GM18519 (cell line): Measurements from ENCODE around the gene OSBPL6.

Source experiments
- ATAC-seq: cut with Tn5 transposase; IDR thresholded peaks from one replicate; pipeline ENCODE4 v1.9.1; 2021; ENCODE audit warnings: mild to moderate bottlenecking, moderate library complexity; ENCODE audit not compliant: unreplicated experiment, low FRiP score

OSBPL6 gene

GRCh38 chr2:178237488-178238153 is 43.3 kb downstream of the OSBPL6 start:
- ATAC-seq, result no peak

- ATAC-seq, result no peak
These were observed 43.8 kb downstream of the OSBPL6 start for GRCh38 chr2:178238154-178238521.

- no peak for ATAC-seq
These were observed 44.4 kb downstream of the OSBPL6 start for GRCh38 chr2:178238750-178239149.

- ATAC-seq, result no peak
These were observed 47.7 kb downstream of the OSBPL6 start for GRCh38 chr2:178241844-178242551.

GRCh38 chr2:178242552-178242883 is 48.2 kb downstream of the OSBPL6 start:
- ATAC-seq, result no peak

- no peak for ATAC-seq
These were observed 49.6 kb downstream of the OSBPL6 start for GRCh38 chr2:178243961-178244360.

GRCh38 chr2:178244777-178245176 is 50.5 kb downstream of the OSBPL6 start:
- ATAC-seq, result no peak

GRCh38 chr2:178246696-178247095 is 52.4 kb downstream of the OSBPL6 start:
- ATAC-seq, result no peak

GRCh38 chr2:178247250-178247649 is 52.9 kb downstream of the OSBPL6 start:
- ATAC-seq, result no peak

GRCh38 chr2:178250429-178250828 is 56.1 kb downstream of the OSBPL6 start:
- no peak for ATAC-seq

- no peak for ATAC-seq
These were observed 57.0 kb downstream of the OSBPL6 start for GRCh38 chr2:178251151-178251955.

- ATAC-seq, result no peak
These were observed 62.2 kb downstream of the OSBPL6 start for GRCh38 chr2:178256382-178257042.

GRCh38 chr2:178257127-178257526 is 62.8 kb downstream of the OSBPL6 start:
- no peak for ATAC-seq

- no peak for ATAC-seq
These were observed 64.6 kb downstream of the OSBPL6 start for GRCh38 chr2:178258916-178259315.

- no peak for ATAC-seq
These were observed 69.0 kb downstream of the OSBPL6 start for GRCh38 chr2:178263159-178263860.

- ATAC-seq, result no peak
These were observed 69.9 kb downstream of the OSBPL6 start for GRCh38 chr2:178264211-178264610.

- no peak for ATAC-seq
These were observed 71.5 kb downstream of the OSBPL6 start for GRCh38 chr2:178265851-178266250.

- ATAC-seq, result no peak
These were observed 72.1 kb downstream of the OSBPL6 start for GRCh38 chr2:178266445-178266844.

GRCh38 chr2:178267660-178268059 is 73.3 kb downstream of the OSBPL6 start:
- no peak for ATAC-seq

- ATAC-seq, result no peak
These were observed 74.1 kb downstream of the OSBPL6 start for GRCh38 chr2:178268435-178268834.
